Measurements from ENCODE around the gene ZNF98. TPM values are rescaled to one million over a fixed set of nuclear protein-coding genes. Genes with fewer than 3 reads are reported as not detected.

Gene ZNF98
- 0.06 TPM in 1 of 2 replicates, not detected in the other for total RNA-seq

DNA sequence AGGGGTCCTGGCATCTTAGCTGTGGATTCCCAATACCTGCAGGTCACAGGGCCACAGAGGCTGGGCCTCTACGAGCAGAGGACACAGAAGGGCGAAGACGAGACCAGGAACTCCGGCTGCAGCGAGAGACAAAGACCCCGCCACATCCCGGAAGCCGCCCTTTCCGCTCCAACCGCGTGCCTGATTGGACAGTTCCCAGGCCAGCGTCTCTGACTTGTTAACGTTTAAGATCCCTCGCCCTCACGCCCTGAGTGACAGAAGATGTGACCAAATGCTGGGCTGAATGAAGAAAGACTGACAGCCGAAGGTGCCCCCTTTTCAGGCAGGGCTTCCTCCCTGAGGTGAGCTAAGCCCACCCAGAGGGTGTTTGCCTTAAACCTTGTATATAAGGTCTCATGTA, at the start of gene ZNF98:
Gene ZNF98 (minus strand): TSS at position 136 of the 400 bp plus-strand sequence. CDS start 122 bp downstream, at position 14.

Other genes with a start within 250 kb of the ZNF98 start
- gene ZNF676, start 225.4 kb downstream of the ZNF98 start, total RNA-seq = 0.06 and 0.16 TPM in 2 replicates
- not detected in 2 replicates for gene ZNF729, start 135.9 kb downstream of the ZNF98 start, total RNA-seq
- 0.57 and 0.65 TPM in 2 replicates for gene ZNF492, start 212.0 kb upstream of the ZNF98 start, total RNA-seq